HepG2 (cell line): Measurements from ENCODE around the gene YIPF3.

Experiments used
- CBFB ChIP-seq: sonication (generic); formaldehyde crosslinking; IDR thresholded peaks from 2 replicates; pipeline ENCODE4 v1.4.0; 2020; ENCODE audit warnings: missing genetic modification reagents
- CTCF ChIP-seq: sonication (generic); formaldehyde crosslinking; IDR thresholded peaks from 2 replicates; pipeline ENCODE4 v1.5.0; 2020; ENCODE audit warnings: mild to moderate bottlenecking, missing genetic modification reagents, moderate library complexity
- KLF13 ChIP-seq: sonication (generic); formaldehyde crosslinking; IDR thresholded peaks from 2 replicates; pipeline ENCODE4 v1.4.0; 2020; ENCODE audit warnings: mild to moderate bottlenecking, missing genetic modification reagents
- NR1H2 ChIP-seq: sonication (generic); formaldehyde crosslinking; IDR thresholded peaks from 2 replicates; pipeline ENCODE4 v1.8.1; 2022; ENCODE audit warnings: low read depth, missing genetic modification reagents, borderline replicate concordance
- RFX1 ChIP-seq: fragments of 450-650 bp; IDR thresholded peaks from 2 replicates; pipeline ENCODE4 v1.6.1; 2017
- TSC22D2 ChIP-seq: sonication (generic); formaldehyde crosslinking; IDR thresholded peaks from 2 replicates; pipeline ENCODE4 v1.5.1; 2020; ENCODE audit warnings: missing genetic modification reagents, mild to moderate bottlenecking, borderline replicate concordance

- TF ChIP-seq RFX1 (no peak), TSC22D2 (CRISPR knock-in tag) (no peak), CTCF (no peak), KLF13 (no peak), CBFB (CRISPR knock-in tag) (no peak), NR1H2 (CRISPR knock-in tag) (no peak)
These were observed 4.8 kb downstream of the YIPF3 start for GRCh38 chr6:43511824-43512415.
